Testis (tissue), 2 donors: ENCODE data around the gene SMC1B.

Experiments
- CTCF ChIP-seq, 3 experiments: fragments of 450-650 bp in 2 of 3; fragments of 200-600 bp in 1 of 3; sonication (generic) in 1 of 3; IDR thresholded peaks; one replicate each; pipeline ENCODE4 v1.5.1; 2016 to 2019; ENCODE audit warnings: antibody characterized with exemption in 3 of 3, mild to moderate bottlenecking in 2 of 3, moderate library complexity in 1 of 3
- POLR2A ChIP-seq: fragments of 450-650 bp; IDR thresholded peaks from one replicate; pipeline ENCODE4 v1.6.1; 2017; ENCODE audit warnings: antibody characterized with exemption, mild to moderate bottlenecking, moderate library complexity

GRCh38 chr22:45430871-45431270 is 17.5 kb upstream of the SMC1B start:
- TF ChIP-seq CTCF (IDR thresholded peaks at IDR 0.05): no peak
- TF ChIP-seq POLR2A: no peak
